ENCODE measurements around the gene ATP8A2.

ATP8A2 gene

GRCh38 chr13:25967144-25967543, 595.4 kb downstream of the ATP8A2 start:
- no peak for DNase-seq (ENCODE audit: low read depth, low spot score)
- TF ChIP-seq CTCF (IDR thresholded peaks at IDR 0.05; ENCODE audit: low read depth, low read length) = no peak
- no peak overlapping the region for H3K4me3 ChIP-seq (ENCODE audit: low read depth, low read length)
- in situ Hi-C loops (cut with HindIII; ENCODE audit: low sequenced_read_pairs) = no loop called here

- TF ChIP-seq CTCF (IDR thresholded peaks at IDR 0.05; ENCODE audit: low read depth, low read length) = no peak
Observed at GRCh38 chr13:25971047-25971446, 599.3 kb downstream of the ATP8A2 start.

GRCh38 chr13:25971459-25972145, 599.8 kb downstream of the ATP8A2 start:
- in situ Hi-C loops (cut with HindIII; ENCODE audit: low sequenced_read_pairs) = no loop called here
- DNase-seq (ENCODE audit: low read depth, low spot score) = no peak

More at GRCh38 chr13:25971047-25971446, 599.3 kb downstream of the ATP8A2 start:
- in situ Hi-C loops (cut with HindIII; ENCODE audit: low sequenced_read_pairs) = no loop called here
- no peak for DNase-seq (ENCODE audit: low read depth, low spot score)
- H3K4me3 ChIP-seq (ENCODE audit: low read depth, low read length) = no peak overlapping the region

GRCh38 chr13:25973085-25973484, 601.3 kb downstream of the ATP8A2 start:
- no peak overlapping the region for H3K4me3 ChIP-seq (ENCODE audit: low read depth, low read length)
- no peak for DNase-seq (ENCODE audit: low read depth, low spot score)
- TF ChIP-seq CTCF (IDR thresholded peaks at IDR 0.05; ENCODE audit: low read depth, low read length) = no peak
- in situ Hi-C loops (cut with HindIII; ENCODE audit: low sequenced_read_pairs) = no loop called here

More at GRCh38 chr13:25971459-25972145, 599.8 kb downstream of the ATP8A2 start:
- H3K4me3 ChIP-seq (ENCODE audit: low read depth, low read length) = no peak overlapping the region
- no peak for TF ChIP-seq CTCF (IDR thresholded peaks at IDR 0.05; ENCODE audit: low read depth, low read length)

- in situ Hi-C loops (cut with HindIII; ENCODE audit: low sequenced_read_pairs) = no loop called here
- no peak overlapping the region for H3K4me3 ChIP-seq (ENCODE audit: low read depth, low read length)
- DNase-seq (ENCODE audit: low read depth, low spot score) = no peak
- TF ChIP-seq CTCF (IDR thresholded peaks at IDR 0.05; ENCODE audit: low read depth, low read length) = no peak
Observed at GRCh38 chr13:25973576-25973975, 601.8 kb downstream of the ATP8A2 start.

- no peak overlapping the region for H3K4me3 ChIP-seq (ENCODE audit: low read depth, low read length)
- no peak for TF ChIP-seq CTCF (IDR thresholded peaks at IDR 0.05; ENCODE audit: low read depth, low read length)
- DNase-seq (ENCODE audit: low read depth, low spot score) = no peak
- in situ Hi-C loops (cut with HindIII; ENCODE audit: low sequenced_read_pairs) = no loop called here
Observed at GRCh38 chr13:25977216-25977615, 605.4 kb downstream of the ATP8A2 start.
